Stimulated activated naive CD8-positive, alpha-beta T cell treated with anti-CD3 and anti-CD28 coated beads, Interleukin-15, amount 100 ng/mL, for 72 hours (primary cell): ENCODE results near the gene BATF.
A peak's percentile ranks its signal among the peaks of the same experiment; 100 is the strongest.

ENCODE experiments used
- ATAC-seq: fragments of 150-1000 bp; cut with Tn5 transposase; 2 replicates; pipeline ENCODE4 v1.10.0; 2021; ENCODE audit warnings: mild to moderate bottlenecking, moderate library complexity
- DNase-seq, 2 donors: peaks; one replicate each; pipeline ENCODE4 v3.0.0; 2021 to 2022
- H3K27ac Mint-ChIP-seq, 2 donors: one replicate each; pipeline ENCODE4 v1.8.0; 2022; ENCODE audit warnings: mild to moderate bottlenecking in 2 of 2, mixed read lengths in 2 of 2, moderate library complexity in 2 of 2
- H3K27me3 Mint-ChIP-seq: one replicate; pipeline ENCODE4 v1.8.0; 2022; ENCODE audit warnings: mixed read lengths
- H3K4me1 Mint-ChIP-seq: one replicate; pipeline ENCODE4 v1.8.0; 2022; ENCODE audit warnings: mild to moderate bottlenecking, mixed read lengths
- H3K4me3 Mint-ChIP-seq, 2 donors: one replicate each; pipeline ENCODE4 v1.8.0; 2022; ENCODE audit warnings: mild to moderate bottlenecking in 2 of 2, mixed read lengths in 2 of 2, moderate library complexity in 1 of 2
- H3K9me3 Mint-ChIP-seq, 2 donors: one replicate each; pipeline ENCODE4 v1.8.0; 2022; ENCODE audit warnings: mixed read lengths in 2 of 2

BATF gene

GRCh38 chr14:75559451-75560222 is 37.4 kb downstream of the BATF start:
- peak overlapping the region; percentile 96 to 97 for H3K27ac Mint-ChIP-seq
- DNase-seq (peak; percentile 50 to 74), ATAC-seq (peak; percentile 84)
- H3K27me3 Mint-ChIP-seq = peaks cover 3% of the 10 kb centered on the region
- H3K9me3 Mint-ChIP-seq = peaks cover 0 to 12% of the 10 kb centered on the region in 2 donors
- H3K4me1 Mint-ChIP-seq = peaks cover 55% of the 10 kb centered on the region
- peak overlapping the region; percentile 49 to 57 for H3K4me3 Mint-ChIP-seq

- Mint-ChIP-seq H3K4me1 (peaks cover 60% of the 10 kb centered on the region), H3K9me3 (peaks cover 0 to 9% of the 10 kb centered on the region in 2 donors), H3K27me3 (no peaks in the 10 kb centered on the region), H3K4me3 (peak overlapping the region; percentile 45 to 64), H3K27ac (peak overlapping the region; percentile 20 to 42)
- ATAC-seq = no peak
- no peak for DNase-seq
These were observed 38.8 kb downstream of the BATF start for GRCh38 chr14:75561013-75561432.

GRCh38 chr14:75562089-75562488 is 39.8 kb downstream of the BATF start:
- Mint-ChIP-seq H3K27ac (peak overlapping the region; percentile 91 to 96), H3K9me3 (peaks cover 0 to 8% of the 10 kb centered on the region in 2 donors), H3K27me3 (no peaks in the 10 kb centered on the region), H3K4me1 (peaks cover 70% of the 10 kb centered on the region), H3K4me3 (peak overlapping the region; percentile 42)
- peak; percentile 70 to 83 for DNase-seq
- peak; percentile 77 for ATAC-seq

GRCh38 chr14:75562489-75562888 is 40.2 kb downstream of the BATF start:
- peaks cover 74% of the 10 kb centered on the region for H3K4me1 Mint-ChIP-seq

GRCh38 chr14:75563931-75564330 is 41.7 kb downstream of the BATF start:
- no peak for DNase-seq
- Mint-ChIP-seq H3K9me3 (peaks cover 0 to 8% of the 10 kb centered on the region in 2 donors), H3K27me3 (no peaks in the 10 kb centered on the region), H3K4me1 (peaks cover 87% of the 10 kb centered on the region), H3K4me3 (no peak overlapping the region), H3K27ac (no peak overlapping the region)
- no peak for ATAC-seq

More at GRCh38 chr14:75562489-75562888, 40.2 kb downstream of the BATF start:
- Mint-ChIP-seq H3K9me3 (peaks cover 0 to 8% of the 10 kb centered on the region in 2 donors), H3K4me3 (peak overlapping the region; percentile 42), H3K27me3 (no peaks in the 10 kb centered on the region), H3K27ac (peak overlapping the region; percentile 91 to 96)
- DNase-seq = no peak
- ATAC-seq = peak; percentile 53

GRCh38 chr14:75565056-75565455 is 42.8 kb downstream of the BATF start:
- H3K4me3 Mint-ChIP-seq = no peak overlapping the region
- peak overlapping the region in 1 of 2 donors; percentile 35 for H3K27ac Mint-ChIP-seq
- H3K9me3 Mint-ChIP-seq = peaks cover 0 to 8% of the 10 kb centered on the region in 2 donors
- H3K4me1 Mint-ChIP-seq = peaks cover 86% of the 10 kb centered on the region
- ATAC-seq (no peak), DNase-seq (no peak)
- no peaks in the 10 kb centered on the region for H3K27me3 Mint-ChIP-seq

- ATAC-seq (peak; percentile 94), DNase-seq (peak; percentile 79 to 89)
- peaks cover 82% of the 10 kb centered on the region for H3K4me1 Mint-ChIP-seq
- H3K4me3 Mint-ChIP-seq = peak overlapping the region; percentile 77 to 92
- H3K9me3 Mint-ChIP-seq = peaks cover 0 to 8% of the 10 kb centered on the region in 2 donors
- peak overlapping the region; percentile 98 to 100 for H3K27ac Mint-ChIP-seq
- no peaks in the 10 kb centered on the region for H3K27me3 Mint-ChIP-seq
These were observed 44.1 kb downstream of the BATF start for GRCh38 chr14:75566321-75566720.

GRCh38 chr14:75566752-75567151 is 44.5 kb downstream of the BATF start:
- peak overlapping the region; percentile 98 to 100 for H3K27ac Mint-ChIP-seq
- H3K4me1 Mint-ChIP-seq = peaks cover 82% of the 10 kb centered on the region
- ATAC-seq = no peak
- H3K27me3 Mint-ChIP-seq = no peaks in the 10 kb centered on the region
- peaks cover 0 to 6% of the 10 kb centered on the region in 2 donors for H3K9me3 Mint-ChIP-seq
- H3K4me3 Mint-ChIP-seq = peak overlapping the region; percentile 77 to 92
- no peak for DNase-seq

- ATAC-seq (no peak), DNase-seq (no peak)
- Mint-ChIP-seq H3K4me3 (no peak overlapping the region), H3K9me3 (peaks cover 0 to 3% of the 10 kb centered on the region in 2 donors), H3K27ac (peak overlapping the region in 1 of 2 donors; percentile 98), H3K4me1 (peaks cover 74% of the 10 kb centered on the region), H3K27me3 (no peaks in the 10 kb centered on the region)
These were observed 45.9 kb downstream of the BATF start for GRCh38 chr14:75568140-75568539.

GRCh38 chr14:75568791-75569190 is 46.5 kb downstream of the BATF start:
- Mint-ChIP-seq H3K27me3 (no peaks in the 10 kb centered on the region), H3K4me1 (peaks cover 74% of the 10 kb centered on the region), H3K4me3 (peak overlapping the region in 1 of 2 donors; percentile 5), H3K27ac (peak overlapping the region; percentile 51 to 64), H3K9me3 (peaks cover 0 to 3% of the 10 kb centered on the region in 2 donors)
- DNase-seq (no peak), ATAC-seq (no peak)

- ATAC-seq (no peak), DNase-seq (no peak)
- no peak overlapping the region for H3K4me3 Mint-ChIP-seq
- no peak overlapping the region for H3K27ac Mint-ChIP-seq
- peaks cover 60% of the 10 kb centered on the region for H3K4me1 Mint-ChIP-seq
- H3K9me3 Mint-ChIP-seq = peaks cover 0 to 3% of the 10 kb centered on the region in 2 donors
- H3K27me3 Mint-ChIP-seq = no peaks in the 10 kb centered on the region
These were observed 48.5 kb downstream of the BATF start for GRCh38 chr14:75570797-75571196.

GRCh38 chr14:75572104-75572503 is 49.8 kb downstream of the BATF start:
- Mint-ChIP-seq H3K27ac (peak overlapping the region in 1 of 2 donors; percentile 57), H3K4me3 (no peak overlapping the region), H3K9me3 (no peaks in the 10 kb centered on the region), H3K27me3 (no peaks in the 10 kb centered on the region), H3K4me1 (peaks cover 51% of the 10 kb centered on the region)
- DNase-seq = no peak
- ATAC-seq = no peak

- no peaks in the 10 kb centered on the region for H3K9me3 Mint-ChIP-seq
- H3K4me1 Mint-ChIP-seq = peaks cover 28% of the 10 kb centered on the region
- DNase-seq (no peak), ATAC-seq (no peak)
- H3K27ac Mint-ChIP-seq = no peak overlapping the region
- no peaks in the 10 kb centered on the region for H3K27me3 Mint-ChIP-seq
- H3K4me3 Mint-ChIP-seq = peak overlapping the region in 1 of 2 donors; percentile 86
These were observed 54.8 kb downstream of the BATF start for GRCh38 chr14:75577090-75577489.

- peak overlapping the region; percentile 86 to 91 for H3K4me3 Mint-ChIP-seq
These were observed 55.4 kb downstream of the BATF start for GRCh38 chr14:75577729-75578101.

GRCh38 chr14:75578102-75578785 is 56.0 kb downstream of the BATF start, which contains the start of gene FLVCR2:
Gene FLVCR2 (plus strand): TSS chr14:75578620. CDS start chr14:75578973, 353 bp downstream.
- peak within 1 kb of the TSS in 1 of 2 donors; percentile 81 for H3K27ac Mint-ChIP-seq
- peak; percentile 38 to 45 for DNase-seq

More at GRCh38 chr14:75577729-75578101, 55.4 kb downstream of the BATF start:
- H3K9me3 Mint-ChIP-seq = no peaks in the 10 kb centered on the region
- H3K4me1 Mint-ChIP-seq = peaks cover 27% of the 10 kb centered on the region
- peak overlapping the region in 1 of 2 donors; percentile 81 for H3K27ac Mint-ChIP-seq
- DNase-seq (peak; percentile 65 to 72), ATAC-seq (peak; percentile 94)
- no peaks in the 10 kb centered on the region for H3K27me3 Mint-ChIP-seq

More at GRCh38 chr14:75578102-75578785, 56.0 kb downstream of the BATF start, which contains the start of gene FLVCR2:
- Mint-ChIP-seq H3K4me3 (peak within 1 kb of the TSS; percentile 86 to 91), H3K4me1 (peaks cover 27% of the 10 kb centered on the region), H3K27me3 (no peaks in the 10 kb centered on the region), H3K9me3 (no peaks in the 10 kb centered on the region)
- ATAC-seq = peak; percentile 76
